Measurements from ENCODE around the gene MPL.

DNA sequence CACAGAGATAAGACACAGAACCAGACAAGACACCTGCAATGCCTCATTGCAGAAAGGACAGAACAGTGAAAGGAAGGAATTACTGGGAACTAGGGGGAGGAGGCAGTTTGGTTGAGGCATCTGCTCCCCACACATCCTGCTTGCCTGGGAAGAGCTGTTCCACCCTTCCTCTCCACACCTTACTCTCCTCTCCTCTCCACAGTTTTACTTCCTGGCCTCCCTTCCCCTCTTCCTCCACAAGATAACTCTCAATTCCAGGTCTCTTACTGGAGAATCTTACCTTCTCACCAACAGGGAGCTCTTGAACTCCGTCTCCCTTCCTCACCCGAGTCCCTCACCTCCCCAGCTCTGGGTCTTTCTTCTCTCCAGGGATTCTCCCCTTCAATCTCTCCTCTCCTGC lies 28.1 kb downstream of the MPL start:
- TF ChIP-seq, protein P1, sequence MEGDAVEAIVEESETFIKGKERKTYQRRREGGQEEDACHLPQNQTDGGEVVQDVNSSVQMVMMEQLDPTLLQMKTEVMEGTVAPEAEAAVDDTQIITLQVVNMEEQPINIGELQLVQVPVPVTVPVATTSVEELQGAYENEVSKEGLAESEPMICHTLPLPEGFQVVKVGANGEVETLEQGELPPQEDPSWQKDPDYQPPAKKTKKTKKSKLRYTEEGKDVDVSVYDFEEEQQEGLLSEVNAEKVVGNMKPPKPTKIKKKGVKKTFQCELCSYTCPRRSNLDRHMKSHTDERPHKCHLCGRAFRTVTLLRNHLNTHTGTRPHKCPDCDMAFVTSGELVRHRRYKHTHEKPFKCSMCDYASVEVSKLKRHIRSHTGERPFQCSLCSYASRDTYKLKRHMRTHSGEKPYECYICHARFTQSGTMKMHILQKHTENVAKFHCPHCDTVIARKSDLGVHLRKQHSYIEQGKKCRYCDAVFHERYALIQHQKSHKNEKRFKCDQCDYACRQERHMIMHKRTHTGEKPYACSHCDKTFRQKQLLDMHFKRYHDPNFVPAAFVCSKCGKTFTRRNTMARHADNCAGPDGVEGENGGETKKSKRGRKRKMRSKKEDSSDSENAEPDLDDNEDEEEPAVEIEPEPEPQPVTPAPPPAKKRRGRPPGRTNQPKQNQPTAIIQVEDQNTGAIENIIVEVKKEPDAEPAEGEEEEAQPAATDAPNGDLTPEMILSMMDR (IDR thresholded peaks at IDR 0.05): no peak
- TF ChIP-seq POLR2AphosphoS5 (IDR thresholded peaks at IDR 0.05) (no peak), POLR2A (IDR thresholded peaks at IDR 0.05) (no peak)
